ENCODE data around the gene ACTA2.

DNA sequence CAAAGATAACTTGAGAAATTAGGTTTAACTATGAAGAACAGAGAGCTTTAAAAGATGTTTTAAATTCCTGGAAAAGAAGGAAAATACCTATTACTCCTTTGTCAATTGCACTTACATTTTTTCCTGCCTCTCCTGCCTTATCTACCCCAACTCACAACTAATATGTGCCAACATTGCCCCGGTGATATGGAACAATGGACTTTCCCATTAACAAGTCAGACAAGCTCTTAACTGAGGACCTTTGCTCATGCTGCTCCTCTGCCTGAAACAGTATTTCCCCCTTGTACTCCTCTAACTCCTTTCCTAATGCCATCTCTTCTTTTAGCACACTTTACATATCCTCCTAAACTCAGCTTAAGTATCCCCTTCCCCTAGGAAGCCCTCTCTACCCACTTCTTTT, 4.8 kb upstream of the ACTA2 start:
- TF ChIP-seq CTCF (IDR thresholded peaks at IDR 0.05) (no peak), EZH2 (IDR thresholded peaks at IDR 0.05; ENCODE audit: borderline replicate concordance, insufficient read depth, low read depth, low read length, poor library complexity, severe bottlenecking) (no peak)
